Activated CD8-positive, alpha-beta T cell treated with anti-CD3 and anti-CD28 coated beads, Interleukin-2, amount 10 ng/mL, durations not matched to agents 7 days and 5 days (primary cell): ENCODE data around the gene GRIA2. TPM values are rescaled to one million over a fixed set of nuclear protein-coding genes. Genes with fewer than 3 reads are reported as not detected.

Source experiments
- ATAC-seq: fragments of 150-1000 bp; cut with Tn5 transposase; one replicate; pipeline ENCODE4 v1.10.0; 2021; ENCODE audit warnings: moderate library complexity
- CTCF ChIA-PET: fragments of 350-600 bp; sonication (Branson Sonifier 250); formaldehyde crosslinking; loops from one replicate; lab custom pipeline; 2021; ENCODE audit warnings: antibody characterized with exemption; lab: Charles Lee
- POLR2A ChIA-PET: fragments of 350-600 bp; sonication (Branson Sonifier 250); formaldehyde crosslinking; loops from one replicate; lab custom pipeline; 2021; ENCODE audit warnings: antibody characterized with exemption; lab: Charles Lee
- DNase-seq: peaks from one replicate; pipeline ENCODE4 v3.0.0-alpha.2; 2020
- H3K27ac Mint-ChIP-seq: one replicate; pipeline ENCODE4 v1.8.0; 2021; ENCODE audit warnings: mild to moderate bottlenecking, mixed read lengths
- H3K27me3 Mint-ChIP-seq: one replicate; pipeline ENCODE4 v1.8.0; 2021; ENCODE audit warnings: low read depth, mixed read lengths
- H3K36me3 Mint-ChIP-seq: one replicate; pipeline ENCODE4 v1.8.0; 2021; ENCODE audit warnings: low read depth, mixed read lengths
- H3K4me1 Mint-ChIP-seq: one replicate; pipeline ENCODE4 v1.8.0; 2021; ENCODE audit warnings: low read depth, mixed read lengths
- H3K4me3 Mint-ChIP-seq: one replicate; pipeline ENCODE4 v1.8.0; 2021; ENCODE audit warnings: mild to moderate bottlenecking, mixed read lengths
- H3K9me3 Mint-ChIP-seq: one replicate; pipeline ENCODE4 v1.8.0; 2022; ENCODE audit warnings: mixed read lengths; ENCODE audit not compliant: insufficient read depth
- total RNA-seq, 2 experiments: library from RNA; stranded (reverse); gene quantifications; one replicate each; pipeline ENCODE4 v1.2.3, GENCODE V29; 2021

The GRIA2 gene
- total RNA-seq, 2 experiments from 2014 or later: not detected

DNA sequence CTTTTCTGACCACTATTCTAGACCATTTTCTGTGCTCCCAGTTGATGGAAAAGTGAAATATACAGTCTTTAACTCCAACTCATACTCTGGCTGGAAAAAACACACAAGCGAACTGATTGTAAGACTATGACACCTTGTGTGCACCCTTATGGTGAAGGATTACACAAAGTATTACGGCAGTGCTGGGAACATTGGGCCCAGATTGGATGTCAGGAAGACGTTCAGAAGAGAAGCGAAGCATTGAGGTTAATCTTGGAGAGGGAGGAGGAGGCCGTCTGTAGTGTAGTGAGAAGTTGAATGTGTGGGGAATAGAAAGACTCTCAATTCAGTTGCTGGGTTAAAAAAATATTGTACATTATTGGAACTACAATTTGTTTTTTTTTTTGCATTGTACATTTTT is 50.0 kb downstream of the GRIA2 start:
- peaks cover 9% of the 10 kb centered on the region for H3K9me3 Mint-ChIP-seq
- DNase-seq (no peak), ATAC-seq (no peak)
- POLR2A ChIA-PET: no interaction called here
- CTCF ChIA-PET: no interaction called here
- no peaks in the 10 kb centered on the region for H3K36me3 Mint-ChIP-seq
- no peak overlapping the region for H3K27ac Mint-ChIP-seq
- H3K4me3 Mint-ChIP-seq: no peak overlapping the region
- no peaks in the 10 kb centered on the region for H3K27me3 Mint-ChIP-seq
- no peaks in the 10 kb centered on the region for H3K4me1 Mint-ChIP-seq

DNA sequence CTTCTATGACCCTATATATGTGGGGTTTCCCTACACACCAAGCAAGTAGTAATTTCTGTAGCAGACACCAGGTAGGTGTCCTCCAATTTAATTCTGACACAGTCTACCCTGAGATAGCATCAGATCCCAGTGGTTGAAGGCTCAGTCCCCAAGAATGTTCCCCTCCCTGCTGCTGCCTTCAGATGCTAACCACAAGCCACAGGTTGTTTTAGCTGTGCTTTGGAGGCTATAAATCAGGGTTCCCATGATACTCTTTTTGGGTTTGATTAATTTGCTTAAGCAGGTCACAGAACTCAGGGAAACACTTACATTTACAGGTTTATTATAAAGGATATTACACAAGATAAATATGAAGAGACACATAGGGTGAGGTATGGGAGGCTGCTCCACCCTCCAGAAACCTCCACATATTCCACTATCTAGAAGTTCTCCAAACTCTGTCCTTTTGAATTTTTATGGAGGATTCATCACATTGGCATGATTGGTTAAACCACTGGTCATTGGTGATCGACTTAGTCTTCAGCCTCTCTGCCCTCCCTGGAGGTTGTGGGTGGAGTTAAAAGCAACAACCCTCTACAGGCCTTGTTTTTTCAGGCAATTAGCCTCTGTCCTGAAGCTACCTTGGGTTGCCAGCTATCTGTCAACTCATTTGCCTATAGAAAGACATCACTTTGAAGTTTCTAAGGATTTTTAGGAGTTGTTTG is 50.8 kb downstream of the GRIA2 start:
- H3K27me3 Mint-ChIP-seq: no peaks in the 10 kb centered on the region
- DNase-seq: no peak
- no peak for ATAC-seq
- H3K4me1 Mint-ChIP-seq: no peaks in the 10 kb centered on the region
- POLR2A ChIA-PET: no interaction called here
- no peak overlapping the region for H3K4me3 Mint-ChIP-seq
- peaks cover 9% of the 10 kb centered on the region for H3K9me3 Mint-ChIP-seq
- no peak overlapping the region for H3K27ac Mint-ChIP-seq
- H3K36me3 Mint-ChIP-seq: no peaks in the 10 kb centered on the region
- CTCF ChIA-PET: no interaction called here

DNA sequence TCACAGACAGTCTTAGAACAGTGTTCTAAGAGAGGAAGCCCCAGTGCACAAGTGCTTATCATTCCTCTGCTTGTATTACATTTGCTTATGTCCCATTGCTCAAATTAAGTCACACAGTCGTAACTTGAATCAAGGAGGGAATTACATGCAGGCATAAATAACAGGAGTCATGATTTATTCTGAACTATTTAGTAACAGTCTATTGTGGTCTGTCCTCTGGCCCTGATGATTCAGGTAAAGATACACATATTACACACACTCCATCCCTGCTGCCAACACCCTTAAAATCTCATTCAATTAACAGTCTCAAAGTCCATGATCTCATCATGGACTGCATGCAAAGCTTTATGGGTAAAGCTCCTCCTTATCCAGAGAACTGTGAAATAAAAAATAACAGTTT is 60.1 kb downstream of the GRIA2 start:
- no peaks in the 10 kb centered on the region for H3K9me3 Mint-ChIP-seq
- no peaks in the 10 kb centered on the region for H3K27me3 Mint-ChIP-seq
- no peaks in the 10 kb centered on the region for H3K4me1 Mint-ChIP-seq
- CTCF ChIA-PET: no interaction called here
- POLR2A ChIA-PET: no interaction called here
- H3K27ac Mint-ChIP-seq: no peak overlapping the region
- ATAC-seq: no peak
- H3K36me3 Mint-ChIP-seq: no peaks in the 10 kb centered on the region
- no peak overlapping the region for H3K4me3 Mint-ChIP-seq
- no peak for DNase-seq

DNA sequence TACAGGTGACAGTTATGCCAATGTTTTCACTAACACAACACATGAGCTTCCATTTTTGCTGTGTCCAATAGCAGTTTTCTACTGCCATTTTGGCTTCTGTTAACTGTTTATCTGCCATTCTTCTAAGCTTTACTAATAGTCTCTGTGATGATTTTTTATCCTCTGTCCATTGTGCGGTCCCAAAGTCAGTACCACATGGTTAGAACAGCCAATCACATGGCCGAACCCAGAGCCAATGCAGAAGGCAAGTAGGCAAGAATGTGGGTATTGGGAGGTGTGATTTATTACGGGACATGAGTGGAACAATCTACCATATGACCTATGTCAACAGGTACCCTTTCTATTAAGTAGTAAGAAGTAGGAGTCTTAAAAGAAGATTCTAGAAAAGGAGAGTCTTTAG is 61.5 kb downstream of the GRIA2 start:
- no peak overlapping the region for H3K4me3 Mint-ChIP-seq

DNA sequence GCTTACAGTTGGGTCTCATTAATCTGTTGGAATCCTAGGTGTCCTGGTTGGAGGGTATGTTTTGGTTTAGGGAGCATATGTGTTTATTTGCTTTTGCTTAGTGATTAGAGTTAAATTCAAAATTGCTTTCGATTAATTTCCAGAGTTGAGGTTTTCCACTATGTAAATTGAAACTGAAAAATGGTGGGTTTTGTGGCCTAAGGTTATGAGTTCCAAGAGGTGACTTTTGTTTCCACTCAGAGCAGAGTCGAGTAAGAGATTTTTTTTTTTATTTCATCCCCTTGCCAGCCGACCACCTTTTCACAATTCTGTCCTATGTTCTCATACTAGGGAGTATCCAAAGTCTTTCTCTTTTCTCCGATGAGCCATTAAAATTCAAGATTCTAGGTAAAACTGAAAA is 66.9 kb downstream of the GRIA2 start:
- POLR2A ChIA-PET: no interaction called here
- H3K27me3 Mint-ChIP-seq: no peaks in the 10 kb centered on the region
- CTCF ChIA-PET: no interaction called here
- no peaks in the 10 kb centered on the region for H3K36me3 Mint-ChIP-seq
- H3K4me3 Mint-ChIP-seq: no peak overlapping the region
- no peaks in the 10 kb centered on the region for H3K9me3 Mint-ChIP-seq
- H3K27ac Mint-ChIP-seq: no peak overlapping the region
- ATAC-seq (no peak), DNase-seq (no peak)
- H3K4me1 Mint-ChIP-seq: no peaks in the 10 kb centered on the region

More for the DNA sequence above, 61.5 kb downstream of the GRIA2 start:
- DNase-seq: no peak
- ATAC-seq: no peak
- Mint-ChIP-seq H3K4me1 (no peaks in the 10 kb centered on the region), H3K9me3 (no peaks in the 10 kb centered on the region), H3K36me3 (no peaks in the 10 kb centered on the region), H3K27me3 (no peaks in the 10 kb centered on the region), H3K27ac (no peak overlapping the region)
- ChIA-PET POLR2A (no interaction called here), CTCF (no interaction called here)

DNA sequence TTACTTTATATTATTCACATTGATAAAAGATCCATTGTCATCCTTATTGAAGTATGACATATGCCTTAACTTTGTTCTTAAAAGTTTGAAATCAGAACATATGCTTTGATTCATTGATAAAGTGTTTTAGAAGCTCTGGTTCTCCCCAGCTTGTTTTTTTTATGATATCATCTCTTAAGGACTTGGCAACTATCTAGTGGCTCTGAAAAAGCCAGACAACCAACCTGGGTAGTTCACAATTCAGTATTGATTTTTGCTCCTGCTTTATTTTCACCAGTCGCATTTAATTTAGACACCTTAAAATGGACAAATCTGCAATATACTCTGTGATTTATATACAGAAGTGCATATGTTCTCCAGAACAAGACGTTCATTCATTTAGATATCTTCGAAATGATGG is 70.1 kb downstream of the GRIA2 start:
- CTCF ChIA-PET: no interaction called here
- no peaks in the 10 kb centered on the region for H3K4me1 Mint-ChIP-seq

DNA sequence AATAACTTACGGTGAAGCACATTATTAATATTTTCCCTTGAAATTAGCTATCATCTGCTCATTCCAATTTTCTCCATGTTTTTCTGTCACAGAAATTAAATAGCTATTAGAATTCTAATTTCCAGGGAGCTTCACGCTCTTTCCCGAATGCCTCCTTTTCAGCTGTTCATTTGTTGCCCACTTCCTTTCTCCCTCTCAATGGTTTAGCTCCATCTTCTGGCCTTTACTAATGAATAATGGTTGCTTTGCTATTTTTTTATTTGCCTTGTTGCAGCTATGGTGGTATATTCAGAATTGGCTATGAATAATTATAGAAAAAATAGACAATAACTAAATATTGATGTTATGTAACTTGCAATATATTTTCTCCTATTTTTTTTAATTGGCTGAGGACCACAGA is 70.5 kb downstream of the GRIA2 start:
- no peak for DNase-seq
- no peaks in the 10 kb centered on the region for H3K36me3 Mint-ChIP-seq
- H3K27ac Mint-ChIP-seq: no peak overlapping the region
- H3K4me1 Mint-ChIP-seq: no peaks in the 10 kb centered on the region
- H3K4me3 Mint-ChIP-seq: no peak overlapping the region
- H3K9me3 Mint-ChIP-seq: no peaks in the 10 kb centered on the region
- ChIA-PET POLR2A (no interaction called here), CTCF (no interaction called here)
- ATAC-seq: no peak
- H3K27me3 Mint-ChIP-seq: no peaks in the 10 kb centered on the region

More for the DNA sequence above, 70.1 kb downstream of the GRIA2 start:
- no peaks in the 10 kb centered on the region for H3K36me3 Mint-ChIP-seq
- no peak overlapping the region for H3K4me3 Mint-ChIP-seq
- no peaks in the 10 kb centered on the region for H3K9me3 Mint-ChIP-seq
- POLR2A ChIA-PET: no interaction called here
- no peak overlapping the region for H3K27ac Mint-ChIP-seq
- no peak for DNase-seq
- no peaks in the 10 kb centered on the region for H3K27me3 Mint-ChIP-seq
- ATAC-seq: no peak

DNA sequence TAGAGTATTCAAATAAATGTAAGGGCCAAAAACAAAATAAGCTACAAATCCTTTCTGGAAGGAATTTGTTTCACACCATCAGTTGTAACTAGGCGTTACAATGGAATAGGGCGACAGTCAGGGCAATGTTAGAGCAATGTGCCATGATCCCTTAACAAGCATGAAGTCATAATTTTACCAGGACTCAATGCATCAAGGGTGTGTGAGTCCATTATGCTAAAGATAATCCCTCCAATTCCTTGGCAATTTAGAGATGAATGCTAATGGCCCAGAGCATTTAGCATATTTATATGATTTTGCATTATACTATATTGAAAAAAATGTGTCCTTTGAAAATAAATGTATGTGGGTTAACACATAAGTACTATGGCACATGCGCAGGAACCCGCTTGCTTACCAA is 73.1 kb downstream of the GRIA2 start:
- no peaks in the 10 kb centered on the region for H3K9me3 Mint-ChIP-seq
- no peaks in the 10 kb centered on the region for H3K27me3 Mint-ChIP-seq
- H3K4me1 Mint-ChIP-seq: no peaks in the 10 kb centered on the region
- no peak for DNase-seq
- H3K27ac Mint-ChIP-seq: no peak overlapping the region
- ChIA-PET CTCF (no interaction called here), POLR2A (no interaction called here)
- no peak for ATAC-seq
- H3K36me3 Mint-ChIP-seq: no peaks in the 10 kb centered on the region
- no peak overlapping the region for H3K4me3 Mint-ChIP-seq

DNA sequence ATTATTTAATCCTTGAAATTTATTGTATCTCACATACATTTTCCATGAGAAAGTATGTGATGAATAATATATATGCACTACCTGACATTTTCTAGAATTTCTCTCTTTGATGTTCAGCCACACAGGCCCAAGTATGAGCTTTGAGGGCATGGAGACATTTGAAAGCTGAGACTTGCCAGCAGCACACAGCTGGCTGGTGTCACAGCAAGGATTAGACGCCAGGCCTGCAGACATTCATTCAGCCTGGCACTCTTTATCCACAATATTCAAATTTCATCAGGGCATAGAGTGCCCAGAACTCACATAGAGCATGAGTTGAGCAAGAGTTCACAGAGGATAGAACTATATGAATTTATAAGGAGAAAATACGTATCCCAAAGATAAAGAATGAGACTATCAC is 74.0 kb downstream of the GRIA2 start:
- H3K27me3 Mint-ChIP-seq: no peaks in the 10 kb centered on the region
- H3K4me1 Mint-ChIP-seq: no peaks in the 10 kb centered on the region
- DNase-seq: no peak
- no peak for ATAC-seq
- no peak overlapping the region for H3K4me3 Mint-ChIP-seq
- no peak overlapping the region for H3K27ac Mint-ChIP-seq
- POLR2A ChIA-PET: no interaction called here
- CTCF ChIA-PET: no interaction called here
- H3K9me3 Mint-ChIP-seq: no peaks in the 10 kb centered on the region
- H3K36me3 Mint-ChIP-seq: no peaks in the 10 kb centered on the region

DNA sequence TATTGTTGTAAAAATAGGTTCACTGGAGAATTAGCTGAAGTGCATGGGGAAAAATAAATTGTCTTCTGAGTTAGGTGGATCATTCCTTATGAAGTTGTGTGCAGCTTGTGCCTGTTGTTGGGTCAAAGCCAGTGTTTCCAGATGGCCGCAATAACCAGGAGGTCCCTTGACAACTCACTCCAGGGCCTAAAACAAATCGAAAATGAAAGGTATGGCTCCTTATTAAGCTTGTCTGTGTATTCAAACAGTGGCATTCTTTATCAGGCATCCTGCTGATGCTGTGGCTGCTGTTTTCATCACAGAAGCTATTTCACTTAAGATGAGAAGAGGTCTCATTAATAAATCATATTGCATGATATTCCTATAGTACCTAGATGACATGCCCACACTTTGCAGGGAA is 80.2 kb downstream of the GRIA2 start:
- H3K36me3 Mint-ChIP-seq: no peaks in the 10 kb centered on the region
- no peaks in the 10 kb centered on the region for H3K4me1 Mint-ChIP-seq
- POLR2A ChIA-PET: no interaction called here
- H3K27me3 Mint-ChIP-seq: no peaks in the 10 kb centered on the region
- no peak overlapping the region for H3K4me3 Mint-ChIP-seq
- ATAC-seq: no peak
- no peak overlapping the region for H3K27ac Mint-ChIP-seq
- H3K9me3 Mint-ChIP-seq: no peaks in the 10 kb centered on the region
- DNase-seq: no peak
- CTCF ChIA-PET: no interaction called here

DNA sequence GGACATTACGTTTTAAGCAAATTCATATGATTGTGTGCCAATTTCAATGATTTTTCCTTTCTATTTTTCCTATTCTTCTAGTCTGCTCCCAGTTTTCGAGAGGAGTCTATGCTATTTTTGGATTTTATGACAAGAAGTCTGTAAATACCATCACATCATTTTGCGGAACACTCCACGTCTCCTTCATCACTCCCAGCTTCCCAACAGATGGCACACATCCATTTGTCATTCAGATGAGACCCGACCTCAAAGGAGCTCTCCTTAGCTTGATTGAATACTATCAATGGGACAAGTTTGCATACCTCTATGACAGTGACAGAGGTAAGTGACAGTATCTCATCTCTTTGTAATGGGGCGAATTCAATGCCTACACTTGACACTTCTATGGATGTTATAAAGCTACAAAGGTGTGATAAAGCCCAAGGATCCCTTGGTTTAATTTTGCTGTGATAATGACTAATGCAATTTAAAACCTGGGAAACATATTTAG is 83.0 kb downstream of the GRIA2 start:
- POLR2A ChIA-PET: no interaction called here

DNA sequence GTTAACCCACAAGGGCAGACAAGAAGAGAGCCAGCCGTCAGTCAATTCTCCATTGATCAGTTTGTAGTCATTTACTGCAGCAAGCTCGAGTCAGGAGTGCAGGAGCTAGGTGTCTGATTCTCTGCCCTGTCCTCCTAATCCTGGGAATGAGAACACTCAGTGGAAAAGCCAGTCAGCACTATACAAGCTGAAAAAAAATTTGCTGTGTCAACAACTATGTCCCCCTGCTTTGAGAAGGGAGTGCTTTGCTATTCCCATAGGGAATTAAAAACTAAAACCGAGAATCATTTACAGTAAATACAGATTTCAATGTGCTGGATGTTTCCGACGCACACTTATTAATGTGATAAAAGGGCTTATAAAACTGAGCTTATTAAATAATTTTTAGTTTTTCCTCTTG is 84.2 kb downstream of the GRIA2 start:
- Mint-ChIP-seq H3K27ac (no peak overlapping the region), H3K9me3 (no peaks in the 10 kb centered on the region), H3K27me3 (no peaks in the 10 kb centered on the region), H3K36me3 (no peaks in the 10 kb centered on the region), H3K4me1 (no peaks in the 10 kb centered on the region), H3K4me3 (no peak overlapping the region)
- DNase-seq (no peak), ATAC-seq (no peak)
- ChIA-PET CTCF (no interaction called here), POLR2A (no interaction called here)

More for the DNA sequence above, 83.0 kb downstream of the GRIA2 start:
- Mint-ChIP-seq H3K4me1 (no peaks in the 10 kb centered on the region), H3K9me3 (no peaks in the 10 kb centered on the region), H3K27ac (no peak overlapping the region), H3K36me3 (no peaks in the 10 kb centered on the region), H3K4me3 (no peak overlapping the region), H3K27me3 (no peaks in the 10 kb centered on the region)
- no peak for ATAC-seq
- CTCF ChIA-PET: no interaction called here
- no peak for DNase-seq

DNA sequence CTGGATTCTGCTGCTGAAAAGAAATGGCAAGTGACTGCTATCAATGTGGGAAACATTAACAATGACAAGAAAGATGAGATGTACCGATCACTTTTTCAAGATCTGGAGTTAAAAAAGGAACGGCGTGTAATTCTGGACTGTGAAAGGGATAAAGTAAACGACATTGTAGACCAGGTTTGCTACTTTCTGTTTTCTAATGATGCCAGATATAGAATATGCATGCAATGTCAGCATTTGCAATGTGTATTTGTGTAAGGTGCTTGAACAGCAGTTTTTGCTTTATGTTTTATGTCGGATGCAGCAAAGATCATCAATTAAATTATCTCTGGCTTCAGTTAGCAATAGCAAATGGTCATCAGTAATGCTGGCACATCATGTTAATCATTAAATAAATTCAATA is 92.2 kb downstream of the GRIA2 start:
- no peaks in the 10 kb centered on the region for H3K4me1 Mint-ChIP-seq
- DNase-seq (no peak), ATAC-seq (no peak)
- no peak overlapping the region for H3K4me3 Mint-ChIP-seq
- H3K36me3 Mint-ChIP-seq: no peaks in the 10 kb centered on the region
- no peak overlapping the region for H3K27ac Mint-ChIP-seq
- ChIA-PET POLR2A (no interaction called here), CTCF (no interaction called here)
- H3K27me3 Mint-ChIP-seq: no peaks in the 10 kb centered on the region
- no peaks in the 10 kb centered on the region for H3K9me3 Mint-ChIP-seq
